Measurements from ENCODE around the gene SLC1A5. TPM values are rescaled to one million over a fixed set of nuclear protein-coding genes. Genes with fewer than 3 reads are reported as not detected.
"Not testable (repeated sequence)": the region's sequence is repeated elsewhere in the genome, so short reads cannot be mapped to it uniquely, and the experiment has no call there.

The SLC1A5 gene
- total RNA-seq, 4 donors from 2014 or later = 19.8 to 104 (median 91.4) TPM

DNA sequence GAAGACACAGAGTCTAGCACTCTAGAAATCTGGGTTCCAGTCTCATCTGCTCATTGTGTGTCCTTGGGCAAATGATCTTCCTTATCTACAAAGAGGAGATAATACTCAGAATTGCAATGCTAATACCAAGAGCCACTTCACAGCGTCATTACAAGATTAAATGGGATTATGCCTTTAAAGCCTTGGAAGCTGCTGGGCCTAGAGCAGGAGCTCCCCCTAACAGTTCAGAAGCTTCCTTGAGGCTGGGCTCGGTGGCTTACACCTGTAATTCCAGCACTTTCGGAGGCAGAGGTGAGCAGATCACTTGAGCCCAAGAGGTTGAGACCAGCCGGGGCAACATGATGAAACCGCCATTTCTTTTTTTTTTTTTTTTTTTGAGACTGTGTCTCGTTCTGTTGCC lies 34.7 kb upstream of the SLC1A5 start:
- H3K27me3 ChIP-seq = no peaks in the 10 kb centered on the region
- H3K9me3 ChIP-seq = no peaks in the 10 kb centered on the region
- TF ChIP-seq POLR2AphosphoS5 (IDR thresholded peaks at IDR 0.05) (no peak), EP300 (IDR thresholded peaks at IDR 0.05; ENCODE audit: low read depth) (no peak), POLR2A (IDR thresholded peaks at IDR 0.05) (no peak)
- TF ChIP-seq, protein P1, sequence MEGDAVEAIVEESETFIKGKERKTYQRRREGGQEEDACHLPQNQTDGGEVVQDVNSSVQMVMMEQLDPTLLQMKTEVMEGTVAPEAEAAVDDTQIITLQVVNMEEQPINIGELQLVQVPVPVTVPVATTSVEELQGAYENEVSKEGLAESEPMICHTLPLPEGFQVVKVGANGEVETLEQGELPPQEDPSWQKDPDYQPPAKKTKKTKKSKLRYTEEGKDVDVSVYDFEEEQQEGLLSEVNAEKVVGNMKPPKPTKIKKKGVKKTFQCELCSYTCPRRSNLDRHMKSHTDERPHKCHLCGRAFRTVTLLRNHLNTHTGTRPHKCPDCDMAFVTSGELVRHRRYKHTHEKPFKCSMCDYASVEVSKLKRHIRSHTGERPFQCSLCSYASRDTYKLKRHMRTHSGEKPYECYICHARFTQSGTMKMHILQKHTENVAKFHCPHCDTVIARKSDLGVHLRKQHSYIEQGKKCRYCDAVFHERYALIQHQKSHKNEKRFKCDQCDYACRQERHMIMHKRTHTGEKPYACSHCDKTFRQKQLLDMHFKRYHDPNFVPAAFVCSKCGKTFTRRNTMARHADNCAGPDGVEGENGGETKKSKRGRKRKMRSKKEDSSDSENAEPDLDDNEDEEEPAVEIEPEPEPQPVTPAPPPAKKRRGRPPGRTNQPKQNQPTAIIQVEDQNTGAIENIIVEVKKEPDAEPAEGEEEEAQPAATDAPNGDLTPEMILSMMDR (IDR thresholded peaks at IDR 0.05) = no peak
- no peak overlapping the region for H3K4me3 ChIP-seq
- H3K4me1 ChIP-seq = peaks cover 9 to 27% (median 19%) of the 10 kb centered on the region in 4 donors
- in situ Hi-C loops (cut with MboI; ENCODE audit: low pct_ligation_motif_present in 1 of 4, low pct_unique_long_range_greater_than_20kb in 1 of 4, low sequenced_read_pairs in 3 of 4) = no loop called here
- DNase-seq = no peak
- H3K36me3 ChIP-seq = no peaks in the 10 kb centered on the region
- no peak overlapping the region for H3K27ac ChIP-seq
- intact Hi-C loops (cut with DNase I; ENCODE audit: low total_unique reads) = no loop called here
- WGBS, 2 donors (ENCODE audit: low coverage in 1 of 2) = 87% methylated on average over 4 to 6 of the region's 6 CpGs

DNA sequence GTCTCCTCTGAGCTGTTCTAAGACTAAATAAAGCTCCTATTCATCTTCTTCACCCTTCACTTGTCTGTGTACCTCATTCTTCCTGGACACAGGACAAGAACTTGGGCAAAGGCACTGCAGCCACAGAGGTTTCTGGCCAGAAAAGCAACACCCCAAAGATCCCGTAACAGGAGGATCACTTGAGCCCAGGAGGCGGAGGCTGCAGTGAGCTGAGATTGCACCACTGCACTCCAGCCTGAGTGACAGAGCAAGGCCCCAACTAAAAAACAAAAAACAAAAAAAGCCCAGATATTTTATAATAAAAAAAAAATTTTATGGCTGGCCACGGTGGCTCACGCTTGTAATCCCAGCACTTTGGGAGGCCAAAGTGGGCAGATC lies 34.0 kb upstream of the SLC1A5 start:
- H3K9me3 ChIP-seq; intact Hi-C loops (cut with DNase I; ENCODE audit: low total_unique reads); DNase-seq; H3K36me3 ChIP-seq; H3K4me3 ChIP-seq; H3K27me3 ChIP-seq; in situ Hi-C loops (cut with MboI; ENCODE audit: low pct_ligation_motif_present in 1 of 4, low pct_unique_long_range_greater_than_20kb in 1 of 4, low sequenced_read_pairs in 3 of 4): not testable (repeated sequence)
- peaks cover 9 to 27% (median 19%) of the 10 kb centered on the region in 4 donors for H3K4me1 ChIP-seq
- H3K27ac ChIP-seq = peak overlapping the region in 3 of 4 donors; percentile 46 to 71 (median 66)
- WGBS, 2 donors (ENCODE audit: low coverage in 1 of 2) = 92 to 100% methylated on average over 2 to 4 of the region's 4 CpGs

DNA sequence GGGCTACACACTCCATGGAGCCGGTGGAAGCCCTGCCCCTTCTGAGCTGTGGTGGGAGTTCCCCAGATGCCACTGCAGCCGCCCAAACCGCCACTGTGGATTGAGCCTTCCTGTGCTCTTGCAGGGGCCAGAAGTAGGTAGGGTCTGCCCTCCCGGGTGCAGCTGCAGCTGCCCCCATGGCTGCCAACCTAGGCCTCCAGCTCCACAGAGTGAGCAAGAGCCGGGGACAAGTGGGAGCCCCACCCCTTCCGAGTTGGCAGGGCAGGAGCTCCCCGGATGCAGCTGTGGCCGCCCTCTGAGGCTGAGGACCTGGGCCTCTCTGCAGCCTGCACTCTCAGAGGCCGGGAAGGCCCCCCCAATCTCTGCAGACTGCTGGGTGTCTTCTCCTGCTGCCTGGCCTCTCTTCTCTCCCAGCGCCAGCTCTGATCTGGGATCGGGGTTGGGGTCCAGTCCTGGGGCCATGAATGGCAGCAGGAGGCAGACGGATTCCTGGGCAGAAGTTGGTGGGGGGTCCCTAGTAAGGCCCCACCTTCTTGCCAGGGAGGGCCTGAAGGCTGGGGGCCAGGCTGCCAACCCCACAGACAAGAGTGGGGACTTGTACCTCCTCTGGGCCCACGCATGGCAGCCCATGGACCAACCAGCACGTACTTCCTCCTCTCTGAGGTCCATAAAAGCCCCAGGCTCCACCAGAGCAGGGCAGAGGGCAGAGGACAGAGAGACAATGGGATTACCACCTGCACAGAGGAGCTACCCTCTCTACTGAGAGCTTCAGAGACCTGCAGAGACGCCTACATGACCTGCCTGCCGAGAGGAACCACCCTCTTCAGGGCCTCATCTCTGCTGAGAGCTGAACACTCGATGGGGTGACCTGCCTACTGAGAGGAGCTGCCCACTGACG lies 33.4 kb upstream of the SLC1A5 start:
- H3K4me1 ChIP-seq = peaks cover 9 to 27% (median 19%) of the 10 kb centered on the region in 4 donors
- H3K27ac ChIP-seq = peak overlapping the region; percentile 46 to 79 (median 68)
- H3K27me3 ChIP-seq = no peaks in the 10 kb centered on the region
- in situ Hi-C loops (cut with MboI; ENCODE audit: low pct_ligation_motif_present in 1 of 4, low pct_unique_long_range_greater_than_20kb in 1 of 4, low sequenced_read_pairs in 3 of 4) (no loop called here), intact Hi-C loops (cut with DNase I; ENCODE audit: low total_unique reads) (no loop called here)
- DNase-seq = peak; percentile 67
- WGBS, 2 donors (ENCODE audit: low coverage in 1 of 2) = 60% methylated on average over 8 of the region's 18 CpGs; no CpG with 5 or more reads in 1 of the 2 donors
- TF ChIP-seq POLR2AphosphoS5 (IDR thresholded peaks at IDR 0.05) = no peak
- no peak for TF ChIP-seq POLR2A (IDR thresholded peaks at IDR 0.05)
- TF ChIP-seq, protein P1 (IDR thresholded peaks at IDR 0.05) = no peak
- no peak for TF ChIP-seq EP300 (IDR thresholded peaks at IDR 0.05; ENCODE audit: low read depth)
- no peaks in the 10 kb centered on the region for H3K9me3 ChIP-seq
- H3K4me3 ChIP-seq = no peak overlapping the region
- H3K36me3 ChIP-seq = no peaks in the 10 kb centered on the region

DNA sequence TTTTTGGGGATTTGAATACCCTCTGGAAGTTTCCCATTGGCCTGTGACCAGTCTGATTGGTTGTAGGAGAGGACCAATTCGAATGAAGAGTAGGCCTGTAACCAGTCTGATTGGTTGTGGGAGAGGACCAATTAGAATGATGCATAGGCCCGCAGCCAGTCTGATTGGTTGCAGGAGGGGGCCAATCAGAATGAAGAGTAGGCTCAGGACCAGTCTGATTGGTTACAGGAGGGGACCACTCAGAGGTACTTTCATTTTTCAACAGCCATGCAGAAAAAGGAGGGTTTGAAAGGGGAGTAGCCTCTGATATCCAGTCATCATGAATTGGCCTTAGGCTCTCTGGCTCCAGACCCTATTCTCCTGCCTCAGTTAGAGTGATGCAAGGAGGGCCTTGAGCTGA lies 30.4 kb upstream of the SLC1A5 start:
- Histone ChIP-seq H3K27me3 (no peaks in the 10 kb centered on the region), H3K36me3 (no peaks in the 10 kb centered on the region), H3K27ac (no peak overlapping the region), H3K4me3 (no peak overlapping the region), H3K4me1 (peaks cover 11 to 37% (median 21%) of the 10 kb centered on the region in 4 donors), H3K9me3 (no peaks in the 10 kb centered on the region)
- 96% methylated on average over 2 of the region's 2 CpGs; no CpG with 5 or more reads in 1 of the 2 donors for WGBS, 2 donors (ENCODE audit: low coverage in 1 of 2)
- intact Hi-C loops (cut with DNase I; ENCODE audit: low total_unique reads) (no loop called here), in situ Hi-C loops (cut with MboI; ENCODE audit: low pct_ligation_motif_present in 1 of 4, low pct_unique_long_range_greater_than_20kb in 1 of 4, low sequenced_read_pairs in 3 of 4) (no loop called here)
- TF ChIP-seq POLR2A (IDR thresholded peaks at IDR 0.05) (no peak), POLR2AphosphoS5 (IDR thresholded peaks at IDR 0.05) (no peak), EP300 (IDR thresholded peaks at IDR 0.05; ENCODE audit: low read depth) (no peak)
- TF ChIP-seq, protein P1 (IDR thresholded peaks at IDR 0.05) = no peak
- no peak for DNase-seq
